Activated CD8-positive, alpha-beta memory T cell treated with anti-CD3 and anti-CD28 coated beads for 36 hours (primary cell): Measurements from ENCODE around the gene FNDC10. TPM values are rescaled to one million over a fixed set of nuclear protein-coding genes. Genes with fewer than 3 reads are reported as not detected.
"Not testable (repeated sequence)": the region's sequence is repeated elsewhere in the genome, so short reads cannot be mapped to it uniquely, and the experiment has no call there.

Experiments
- CTCF ChIA-PET: fragments of 350-600 bp; sonication (Branson Sonifier 250); formaldehyde crosslinking; loops from one replicate; lab custom pipeline; 2021; ENCODE audit warnings: antibody characterized with exemption; lab: Charles Lee
- POLR2A ChIA-PET: fragments of 350-600 bp; sonication (Branson Sonifier 250); formaldehyde crosslinking; loops from one replicate; lab custom pipeline; 2021; ENCODE audit warnings: antibody characterized with exemption; lab: Charles Lee
- total RNA-seq, 2 experiments: library from RNA; stranded (reverse); gene quantifications; one replicate each; pipeline ENCODE4 v1.2.3, GENCODE V29; 2021

FNDC10 gene
- total RNA-seq, 2 experiments from 2014 or later = 3.0 to 3.2 TPM

- CTCF ChIA-PET = interaction anchor here (1.1 kb wide), 1 partner anchor 72 kb away, joined by 3 read pairs; no protein-coding TSS in a partner anchor
- POLR2A ChIA-PET = interaction anchor here (1.1 kb wide), 1 partner anchor 12 kb away, joined by 3 read pairs; no protein-coding TSS in a partner anchor
These were observed 41.3 kb downstream of the FNDC10 start for GRCh38 chr1:1558591-1558990.

- ChIA-PET CTCF (interaction anchor here (0.7 to 1.1 kb wide), 2 partner anchors 73 to 272 kb away, joined by 3 read pairs; no protein-coding TSS in a partner anchor), POLR2A (interaction anchor here (0.7 to 1.1 kb wide), 2 partner anchors 12 to 210 kb away, joined by 3 to 6 read pairs; no protein-coding TSS in a partner anchor)
These were observed 42.2 kb downstream of the FNDC10 start for GRCh38 chr1:1557688-1558087.

GRCh38 chr1:1556961-1557360 lies 43.0 kb downstream of the FNDC10 start:
- CTCF ChIA-PET = not testable (repeated sequence)

GRCh38 chr1:1556505-1556904 lies 43.4 kb downstream of the FNDC10 start:
- CTCF ChIA-PET = no interaction called here

More at GRCh38 chr1:1556961-1557360, 43.0 kb downstream of the FNDC10 start:
- POLR2A ChIA-PET = interaction anchor here (0.7 kb wide), 1 partner anchor 21 kb away, joined by 3 read pairs; no protein-coding TSS in a partner anchor

DNA sequence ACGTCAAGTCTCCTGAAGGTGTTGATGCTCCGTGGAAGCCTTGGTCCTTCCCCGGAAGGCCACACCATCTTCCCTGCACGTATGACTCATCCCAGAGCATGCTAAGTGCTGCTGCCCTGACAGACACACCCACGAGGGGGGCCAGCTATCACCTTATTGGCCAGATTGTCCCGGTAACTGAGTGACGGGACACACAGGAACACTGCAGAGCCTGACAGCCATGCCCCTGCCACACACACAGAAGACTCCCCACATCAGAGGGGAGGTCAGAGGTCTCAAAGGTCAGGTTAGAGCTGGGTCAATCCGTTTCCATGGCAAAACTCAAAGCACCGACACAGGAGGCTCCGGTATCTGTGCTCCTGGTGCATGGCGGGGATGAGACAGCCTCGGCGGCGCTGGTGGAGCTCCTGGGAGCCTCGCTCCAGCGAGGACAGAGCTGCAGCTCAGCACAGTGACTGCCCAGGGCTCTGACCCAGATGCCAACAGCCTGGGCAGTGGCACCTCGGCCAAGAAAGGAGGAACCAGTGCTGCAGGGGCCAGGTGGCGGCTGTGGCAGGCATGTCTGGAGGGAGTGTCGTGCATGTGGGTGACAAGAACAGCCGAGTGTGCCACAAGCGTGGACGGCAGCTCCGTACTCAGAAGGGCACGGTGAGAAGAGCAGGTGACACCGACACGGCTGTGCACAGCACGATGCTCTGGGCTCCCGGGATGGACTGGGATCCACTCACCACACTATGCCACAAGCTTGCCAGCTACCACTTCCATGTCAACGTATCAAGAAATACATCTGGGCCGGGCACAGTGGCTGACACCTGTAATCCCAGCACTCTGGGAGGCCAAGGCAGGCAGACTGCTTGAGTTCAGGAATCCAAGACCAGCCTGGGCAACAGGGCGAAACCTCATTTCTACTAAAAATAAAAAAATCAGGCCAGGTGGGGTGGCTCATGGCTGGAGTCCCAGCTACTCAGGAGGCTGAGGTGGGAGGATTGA lies 44.7 kb downstream of the FNDC10 start:
- CTCF ChIA-PET = no interaction called here
- POLR2A ChIA-PET = interaction anchor here (1.2 kb wide), 2 partner anchors 9 to 14 kb away, joined by 3 read pairs; no protein-coding TSS in a partner anchor

More at GRCh38 chr1:1556505-1556904, 43.4 kb downstream of the FNDC10 start:
- POLR2A ChIA-PET = interaction anchor here (0.7 to 1.2 kb wide), 2 partner anchors 13 to 20 kb away, joined by 3 read pairs; no protein-coding TSS in a partner anchor

DNA sequence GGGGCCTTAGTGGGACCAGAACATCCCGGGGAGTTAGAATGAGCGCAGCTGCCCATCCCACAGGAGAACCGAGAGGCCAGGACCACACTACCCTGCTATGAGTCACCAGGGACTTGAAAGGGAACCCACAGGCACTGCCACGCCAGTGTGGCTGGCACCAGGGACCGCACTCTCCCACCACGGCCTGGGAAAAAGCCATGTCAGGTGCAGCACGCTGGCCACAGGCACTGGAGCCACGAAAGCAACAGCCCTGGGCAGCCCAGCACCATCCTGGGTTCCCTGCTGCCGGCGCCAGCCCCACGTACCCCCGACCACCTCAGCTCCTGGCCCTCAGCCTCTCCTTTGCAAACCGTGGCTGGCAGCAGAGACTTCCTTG lies 45.4 kb downstream of the FNDC10 start:
- POLR2A ChIA-PET = interaction anchor here (1.2 kb wide), 1 partner anchor 9 kb away, joined by 3 read pairs; no protein-coding TSS in a partner anchor

GRCh38 chr1:1553821-1554494 lies 46.0 kb downstream of the FNDC10 start:
- CTCF ChIA-PET = interaction anchor here (0.7 kb wide), 1 partner anchor 39 kb away, joined by 3 read pairs; no protein-coding TSS in a partner anchor
- POLR2A ChIA-PET = interaction anchor here (1.2 kb wide), 1 partner anchor 8 kb away, joined by 3 read pairs; no protein-coding TSS in a partner anchor

More for the DNA sequence above, 45.4 kb downstream of the FNDC10 start:
- CTCF ChIA-PET = no interaction called here

GRCh38 chr1:1552263-1552639 lies 47.7 kb downstream of the FNDC10 start:
- ChIA-PET CTCF (interaction anchor here (0.7 kb wide), 1 partner anchor 308 kb away, joined by 4 read pairs; no protein-coding TSS in a partner anchor), POLR2A (no interaction called here)

DNA sequence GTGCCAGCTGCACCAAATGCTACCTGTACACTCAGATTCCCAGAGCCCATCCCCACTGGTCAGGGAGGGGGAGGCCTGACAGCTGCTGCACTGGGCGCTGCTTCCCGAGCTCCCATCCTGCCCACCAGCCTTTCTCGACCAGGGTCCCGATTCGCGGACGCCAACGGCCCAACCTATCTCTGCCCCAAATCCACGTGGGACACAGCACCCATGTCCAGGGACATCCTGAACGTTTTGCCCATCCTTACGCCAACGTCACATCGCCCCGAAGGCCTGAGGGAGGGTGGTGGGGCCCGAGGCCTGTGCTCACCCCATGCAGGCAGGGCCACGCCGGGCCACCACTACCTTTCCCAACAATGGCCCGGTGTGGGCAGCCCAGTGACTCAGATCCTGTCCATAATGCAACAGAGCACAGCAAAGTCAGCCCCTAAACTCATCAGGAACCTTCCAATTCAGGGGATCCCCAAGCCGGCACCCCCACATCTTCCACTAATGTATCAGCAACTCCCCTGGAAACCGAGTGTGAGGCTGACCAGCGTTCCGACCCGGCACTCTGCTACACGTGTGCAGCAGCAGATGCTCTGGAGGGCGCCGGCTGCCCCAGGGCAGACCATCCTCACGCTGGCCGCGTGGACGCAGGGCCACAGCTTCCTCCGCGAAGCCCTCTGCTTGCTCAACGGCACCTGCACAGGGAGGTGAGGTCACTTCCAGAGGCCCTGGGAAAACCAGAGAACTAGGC lies 48.2 kb downstream of the FNDC10 start:
- CTCF ChIA-PET = no interaction called here

DNA sequence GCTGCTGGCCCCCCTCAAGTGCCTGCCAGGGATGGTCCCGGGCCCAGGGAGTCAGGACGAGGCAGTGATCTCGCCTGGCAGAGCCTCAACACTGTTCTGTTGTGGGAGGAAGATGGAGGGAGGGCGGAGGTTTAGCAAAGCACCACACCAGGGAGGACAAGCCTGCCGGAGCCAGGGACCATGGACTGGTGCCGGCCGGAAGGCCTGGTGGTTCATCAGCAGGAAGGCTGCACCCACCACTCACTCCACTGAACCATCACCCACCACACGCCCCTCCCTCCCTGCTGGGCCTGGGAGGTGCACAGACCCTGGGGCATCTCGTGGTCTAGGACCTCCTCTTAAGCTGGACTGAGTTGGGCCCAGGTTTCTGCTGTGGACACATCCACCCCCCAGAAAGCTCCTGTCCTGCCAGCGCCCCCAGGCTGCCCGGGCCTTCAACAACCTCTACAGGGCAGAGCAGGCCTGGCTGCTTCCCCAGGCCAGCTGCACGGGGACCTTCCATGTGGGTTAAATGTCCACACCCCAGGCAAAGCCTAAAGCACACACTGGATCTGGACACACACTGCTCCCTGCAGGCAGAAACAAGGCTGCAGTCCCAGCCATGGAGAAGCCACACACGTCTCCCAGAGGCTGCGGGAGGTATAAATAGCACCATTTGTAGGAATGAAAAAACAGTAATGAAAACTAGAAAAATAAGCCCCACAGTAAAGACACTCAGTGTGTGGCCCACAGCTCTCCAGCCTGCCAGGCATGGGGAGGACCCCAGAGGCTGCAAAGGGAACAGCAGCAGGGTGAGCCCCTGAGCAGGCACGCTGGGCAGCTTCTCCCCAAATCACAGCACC lies 49.1 kb downstream of the FNDC10 start:
- CTCF ChIA-PET = no interaction called here
- POLR2A ChIA-PET = no interaction called here

More for the DNA sequence above, 48.2 kb downstream of the FNDC10 start:
- POLR2A ChIA-PET = no interaction called here

DNA sequence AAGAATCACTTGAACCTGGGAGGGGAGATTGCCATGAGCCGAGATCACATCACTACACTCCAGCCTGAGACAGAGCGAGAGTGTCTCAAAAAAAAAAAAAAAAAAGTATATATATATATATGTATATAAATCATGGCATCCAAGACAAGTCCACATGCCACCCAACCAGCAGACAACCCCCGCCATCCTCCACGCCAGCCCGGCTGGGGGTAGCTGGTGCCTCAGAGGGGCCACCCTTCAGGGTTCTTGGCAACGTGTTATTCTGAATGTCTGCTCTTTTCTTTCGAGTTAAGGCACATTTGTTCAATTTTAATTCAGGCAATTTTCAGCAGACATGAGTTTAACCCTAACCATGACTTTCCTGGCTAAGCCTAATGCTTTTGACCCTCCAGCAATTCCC lies 49.8 kb downstream of the FNDC10 start:
- CTCF ChIA-PET = no interaction called here
- POLR2A ChIA-PET = no interaction called here

- ChIA-PET POLR2A (no interaction called here), CTCF (no interaction called here)
These were observed 51.3 kb downstream of the FNDC10 start for GRCh38 chr1:1548591-1548990.

Other genes starting within 250 kb of the FNDC10 start
- gene MXRA8, start 241.6 kb downstream of the FNDC10 start, total RNA-seq = under 1 TPM; 0.29 to 0.55 TPM
- 100 to 1,000 TPM; 164 to 167 TPM for gene AURKAIP1, start 224.9 kb downstream of the FNDC10 start, total RNA-seq
- gene CCNL2, start 200.8 kb downstream of the FNDC10 start, total RNA-seq = 100 to 1,000 TPM; 110 to 112 TPM
- 100 to 1,000 TPM; 191 to 196 TPM for gene MRPL20, start 192.8 kb downstream of the FNDC10 start, total RNA-seq
- not detected for gene ANKRD65, start 178.9 kb downstream of the FNDC10 start, total RNA-seq
- 1 to 10 TPM in 1 of 2 experiments, under 1 TPM in 1; 0.89 to 1.2 TPM for gene VWA1, start 164.4 kb downstream of the FNDC10 start, total RNA-seq
- gene ATAD3C, start 150.4 kb downstream of the FNDC10 start, total RNA-seq = 1 to 10 TPM; 1.0 to 1.3 TPM
- gene ATAD3B, start 128.4 kb downstream of the FNDC10 start, total RNA-seq = 10 to 100 TPM; 82.9 to 93.1 TPM
- gene ATAD3A, start 88.0 kb downstream of the FNDC10 start, total RNA-seq = 10 to 100 TPM; 92.8 to 97.5 TPM
- gene TMEM240, start 59.5 kb downstream of the FNDC10 start, total RNA-seq = under 1 TPM in 1 of 2 experiments, not detected in 1; 0.48 TPM
- gene SSU72, start 25.3 kb downstream of the FNDC10 start, total RNA-seq = 100 to 1,000 TPM; 121 to 126 TPM
- 10 to 100 TPM; 40.5 to 41.3 TPM for gene MIB2, start 15.4 kb upstream of the FNDC10 start, total RNA-seq
- gene MMP23B, start 32.0 kb upstream of the FNDC10 start, total RNA-seq = 1 to 10 TPM; 2.1 to 2.7 TPM
- gene CDK11B, start 58.9 kb upstream of the FNDC10 start, total RNA-seq = 10 to 100 TPM; 41.1 to 44.3 TPM
- 10 to 100 TPM; 23.5 to 24.5 TPM for gene SLC35E2B, start 92.7 kb upstream of the FNDC10 start, total RNA-seq
- gene CDK11A, start 124.2 kb upstream of the FNDC10 start, total RNA-seq = 10 to 100 TPM; 62.4 to 64.7 TPM
- gene NADK, start 178.3 kb upstream of the FNDC10 start, total RNA-seq = 10 to 100 TPM; 82.6 to 84.5 TPM